GM18520 (cell line): Measurements from ENCODE around the gene RPS28.

Experiments
- ATAC-seq: cut with Tn5 transposase; IDR thresholded peaks from one replicate; pipeline ENCODE4 v1.9.1; 2021; ENCODE audit not compliant: unreplicated experiment

Gene RPS28

DNA sequence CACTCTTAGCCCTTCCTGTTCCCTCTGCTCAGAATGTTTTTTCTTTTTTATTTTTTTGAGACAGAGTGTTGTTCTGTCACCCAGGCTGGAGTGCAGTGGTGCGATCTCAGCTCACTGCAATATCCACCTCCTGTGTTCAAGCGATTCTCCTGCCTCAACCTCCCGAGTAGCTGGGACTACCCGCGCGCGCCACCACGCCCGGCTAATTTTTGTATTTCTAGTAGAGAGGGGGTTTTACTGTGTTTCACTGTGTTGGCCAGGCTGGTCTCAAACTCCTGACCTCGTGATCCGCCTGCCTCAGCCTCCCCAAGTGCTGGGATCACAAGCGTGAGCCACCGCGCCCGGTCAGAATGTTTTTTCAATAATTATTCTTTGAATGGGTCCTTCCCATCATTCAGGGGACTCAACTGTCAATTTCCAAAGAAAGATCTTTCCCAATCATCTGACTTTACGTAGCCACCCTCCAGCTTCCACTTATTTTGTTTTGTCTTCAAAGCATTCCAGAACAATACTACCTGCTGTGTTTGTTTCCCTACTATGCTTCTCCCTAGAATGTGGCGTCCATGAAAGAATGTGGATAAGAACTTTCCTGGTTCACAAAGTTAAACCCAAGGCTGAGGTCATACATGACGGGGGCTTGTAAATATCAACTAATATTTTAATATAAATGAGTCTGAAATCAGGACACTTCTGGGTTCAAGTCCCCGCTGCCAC, 1.3 kb upstream of the RPS28 start:
- ATAC-seq: no peak

DNA sequence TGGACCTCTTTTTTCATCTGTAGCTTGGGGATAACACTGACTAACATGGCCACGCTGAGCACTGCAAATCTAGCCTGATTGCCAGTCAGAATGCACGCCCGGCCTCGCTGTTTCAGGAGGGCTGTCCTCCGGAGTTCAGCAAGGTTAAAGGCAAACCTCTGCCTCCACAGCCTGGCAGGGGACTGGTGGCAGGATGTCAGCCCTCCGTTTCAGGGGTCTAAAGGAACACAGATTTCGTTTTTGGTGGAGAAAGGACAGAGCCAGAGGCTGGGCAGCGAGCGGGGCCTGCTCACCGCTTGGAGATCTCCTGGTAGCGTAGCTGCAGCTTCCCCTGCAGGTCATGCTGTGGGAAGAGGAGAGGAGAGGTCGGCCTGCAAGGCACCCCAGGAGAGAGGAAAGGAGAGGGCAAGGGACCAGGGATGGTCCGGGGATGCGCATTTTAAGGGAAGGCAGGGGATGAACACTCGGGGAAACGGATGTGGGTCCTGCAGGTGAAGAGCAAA, 681 bp upstream of the RPS28 start:
- peak; percentile 10 for ATAC-seq

- no peak for ATAC-seq
Measured at GRCh38 chr19:8321986-8322637, 816 bp downstream of the RPS28 start.

DNA sequence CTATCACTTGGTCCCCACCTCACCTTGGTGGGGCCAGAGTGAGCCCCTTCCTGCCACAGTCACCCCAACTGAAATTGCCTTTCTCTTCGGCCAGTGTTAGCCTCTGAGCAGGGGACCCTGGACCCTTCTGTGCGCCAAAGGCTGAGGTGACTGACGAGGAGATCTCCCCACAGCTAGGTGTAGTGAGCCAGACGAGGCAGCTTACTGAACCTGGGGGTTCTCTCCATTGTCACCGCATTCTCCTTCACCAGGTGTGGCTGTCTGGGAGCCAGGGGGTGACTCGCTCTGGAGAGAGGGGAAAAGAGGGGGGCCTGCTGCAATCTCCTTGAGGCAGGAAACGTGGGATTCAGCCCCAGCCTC, 1.3 kb downstream of the RPS28 start:
- ATAC-seq: no peak

- ATAC-seq: no peak
Measured at GRCh38 chr19:8323781-8324185, 2.5 kb downstream of the RPS28 start.

- no peak for ATAC-seq
Measured at GRCh38 chr19:8324186-8325050, 3.1 kb downstream of the RPS28 start.

GRCh38 chr19:8325454-8325853, 4.2 kb downstream of the RPS28 start:
- ATAC-seq: no peak

DNA sequence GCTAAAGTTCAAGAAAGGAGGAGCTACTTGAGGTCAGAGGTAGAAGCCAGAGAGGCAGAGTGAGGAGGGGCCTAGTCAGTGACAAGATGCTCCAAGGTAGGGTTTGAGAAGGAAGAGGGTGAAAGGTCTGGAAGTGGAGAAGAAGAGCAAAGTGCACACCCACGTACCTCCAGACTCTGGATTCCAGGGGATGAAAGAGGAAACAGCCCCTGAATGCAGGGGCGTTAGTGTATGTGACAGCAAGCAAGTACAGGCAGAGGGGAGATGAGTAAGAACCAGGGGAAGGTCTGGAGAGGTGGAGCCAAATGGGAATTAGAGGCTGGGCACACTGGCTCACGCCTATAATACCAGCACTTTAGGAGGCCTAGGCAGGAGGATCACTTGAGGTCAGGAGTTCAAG, 8.7 kb downstream of the RPS28 start:
- ATAC-seq: no peak

- ATAC-seq: no peak
Measured at GRCh38 chr19:8331263-8331845, 10.1 kb downstream of the RPS28 start.

- no peak for ATAC-seq
Measured at GRCh38 chr19:8332976-8333766, 11.9 kb downstream of the RPS28 start.

GRCh38 chr19:8333767-8334457, 12.6 kb downstream of the RPS28 start:
- ATAC-seq: no peak

DNA sequence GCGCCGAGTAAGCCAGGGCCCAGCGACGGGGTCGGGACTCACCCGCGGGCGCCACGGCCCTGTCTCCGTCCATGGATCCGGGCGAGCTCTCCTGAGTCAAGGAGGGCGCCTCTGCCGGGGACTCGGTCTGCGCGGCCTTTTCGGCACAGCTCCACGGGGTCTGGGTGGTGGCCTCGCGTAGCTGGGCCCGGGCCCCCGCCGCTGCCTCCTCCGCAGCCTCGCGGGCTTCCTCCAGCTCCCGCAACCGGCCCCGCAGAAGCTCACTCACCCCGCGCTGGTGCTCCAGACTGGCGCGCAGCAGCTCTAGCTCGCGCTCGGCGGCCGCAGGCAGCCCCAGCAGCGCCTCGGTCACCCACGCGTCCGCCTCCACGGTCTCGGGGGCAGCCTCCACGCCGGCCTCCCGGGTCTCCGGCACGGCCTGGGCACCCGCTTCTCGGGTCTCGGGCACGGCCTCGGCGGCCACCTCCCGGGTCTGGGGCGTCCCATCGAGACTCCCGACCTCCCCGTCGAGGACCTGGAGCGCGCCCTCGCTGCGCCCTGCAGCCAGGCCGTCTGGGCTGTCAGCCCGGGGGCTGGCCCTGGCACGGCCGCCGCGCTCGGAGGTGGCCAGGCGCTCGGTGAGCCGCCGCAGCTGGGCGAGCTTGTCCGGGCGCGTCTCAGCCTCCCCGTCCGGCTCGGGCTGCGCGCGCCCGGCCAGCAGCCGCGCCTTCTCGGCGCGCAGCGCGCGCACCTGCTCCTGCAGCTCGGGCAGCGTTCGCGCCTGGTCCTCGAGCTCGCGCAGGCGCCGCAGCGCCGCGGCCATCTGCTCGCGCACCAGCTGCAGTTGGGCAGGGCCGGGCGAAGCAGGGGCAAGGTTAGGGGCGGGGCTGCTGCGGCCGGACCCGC, 13.4 kb downstream of the RPS28 start:
- no peak for ATAC-seq

GRCh38 chr19:8335343-8336071, 14.2 kb downstream of the RPS28 start:
- no peak for ATAC-seq

DNA sequence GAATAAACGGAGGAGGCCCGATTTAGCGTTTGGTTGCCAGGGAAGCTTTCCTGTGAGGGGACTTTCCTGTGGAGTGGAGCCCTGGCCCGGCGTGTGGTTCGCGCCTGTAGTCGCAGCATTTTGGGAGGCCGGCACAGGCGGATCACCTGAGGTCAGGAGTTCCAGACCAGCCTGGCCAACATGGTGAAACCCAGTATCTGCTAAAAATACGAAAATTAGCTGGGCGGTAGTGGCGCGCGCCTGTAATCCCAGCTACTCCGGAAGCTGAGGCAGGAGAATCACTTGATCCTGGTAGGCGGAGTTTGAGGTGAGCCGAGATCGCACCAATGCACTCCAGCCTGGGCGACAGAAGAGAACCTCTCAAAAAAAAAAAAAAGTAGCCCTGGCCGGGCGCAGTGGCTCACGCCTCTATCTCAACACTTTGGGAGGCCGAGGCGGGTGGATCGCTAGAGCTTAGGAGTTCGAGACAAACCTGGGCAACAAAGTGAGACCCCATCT, 14.8 kb downstream of the RPS28 start:
- no peak for ATAC-seq

GRCh38 chr19:8336660-8337059, 15.4 kb downstream of the RPS28 start:
- ATAC-seq: no peak

DNA sequence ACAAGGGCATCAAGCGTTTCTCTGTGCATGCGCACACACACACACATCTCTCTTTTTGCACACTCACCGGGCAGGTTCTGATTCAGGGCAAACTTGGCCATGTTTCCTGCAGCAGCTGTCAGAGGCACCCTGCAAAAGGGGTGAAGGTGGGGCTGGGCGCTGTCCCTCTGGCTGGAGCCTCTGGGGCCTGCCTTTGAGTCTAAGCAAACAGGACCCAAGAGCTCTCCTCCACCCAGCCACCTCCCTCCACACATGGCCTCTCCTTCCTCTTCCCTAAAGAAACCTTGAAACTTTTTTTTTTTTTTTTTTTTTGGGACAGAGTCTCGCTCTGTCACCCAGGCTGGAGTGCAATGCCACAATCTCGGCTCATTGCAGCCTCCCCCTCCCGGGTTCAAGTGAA, 16.4 kb downstream of the RPS28 start:
- no peak for ATAC-seq

DNA sequence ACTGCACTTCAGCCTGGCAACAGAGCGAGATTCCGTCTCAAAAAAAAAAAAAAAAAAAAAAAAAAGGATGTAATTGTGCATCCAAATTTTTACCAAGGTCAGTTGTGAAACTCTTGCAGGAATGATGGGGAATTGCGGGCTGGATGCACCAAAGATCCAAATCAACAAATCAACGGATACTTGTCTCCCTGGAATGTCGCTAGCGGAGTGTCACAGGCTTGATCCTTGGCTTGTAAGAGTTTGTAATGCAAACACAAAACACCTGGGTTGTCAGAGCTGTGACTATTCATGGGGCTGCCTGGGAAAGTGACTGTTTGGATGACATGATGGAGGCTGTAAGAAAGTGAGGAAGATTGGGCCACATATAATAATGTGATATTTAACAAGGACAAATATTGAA, 17.5 kb downstream of the RPS28 start:
- no peak for ATAC-seq
